Gastrocnemius medialis (tissue), 4 donors: ENCODE measurements around the gene SLC35F1.

Source experiments
- POLR2A ChIP-seq, 2 donors: fragments of 450-650 bp; IDR thresholded peaks; one replicate each; pipeline ENCODE4 v1.6.1; 2017; ENCODE audit warnings: antibody characterized with exemption in 2 of 2, mild to moderate bottlenecking in 2 of 2, moderate library complexity in 2 of 2
- TF ChIP-seq, protein P1 (sequence below), 5 experiments: fragments of 450-650 bp in 3 of 5; fragments of 200-600 bp in 2 of 5; sonication (generic) in 2 of 5; IDR thresholded peaks in 4 of 5; conservative IDR thresholded peaks in 1 of 5; 1 replicate in 4 of 5; 2 replicates in 1 of 5; pipeline ENCODE4 v1.5.1; 2016 to 2019; ENCODE audit warnings: antibody characterized with exemption in 5 of 5, mild to moderate bottlenecking in 3 of 5, moderate library complexity in 3 of 5

DNA sequence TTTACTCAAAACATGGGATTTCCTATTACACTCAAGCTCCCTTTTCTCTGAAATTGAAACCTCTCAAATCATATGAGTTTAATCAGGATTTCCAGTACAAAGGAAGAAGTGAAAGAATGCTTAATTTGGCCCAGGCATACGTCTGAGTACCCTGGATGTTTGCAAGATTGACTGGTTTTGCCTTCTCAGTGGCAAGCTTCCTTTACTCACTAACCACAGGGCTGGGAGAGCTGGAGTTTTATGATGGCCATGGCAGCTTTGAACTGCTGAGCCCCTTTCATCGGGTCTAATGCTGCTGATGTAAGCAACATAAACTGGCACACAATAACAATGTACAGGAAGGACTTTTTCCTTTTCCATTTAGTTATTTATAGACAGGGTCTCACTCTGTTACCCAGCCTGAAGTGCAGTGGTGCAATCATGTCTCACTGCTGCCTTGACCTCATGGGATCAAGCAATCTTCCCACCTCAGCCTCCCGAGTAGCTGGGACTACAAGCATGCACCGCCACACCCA lies 194.8 kb downstream of the SLC35F1 start:
- TF ChIP-seq, protein P1, sequence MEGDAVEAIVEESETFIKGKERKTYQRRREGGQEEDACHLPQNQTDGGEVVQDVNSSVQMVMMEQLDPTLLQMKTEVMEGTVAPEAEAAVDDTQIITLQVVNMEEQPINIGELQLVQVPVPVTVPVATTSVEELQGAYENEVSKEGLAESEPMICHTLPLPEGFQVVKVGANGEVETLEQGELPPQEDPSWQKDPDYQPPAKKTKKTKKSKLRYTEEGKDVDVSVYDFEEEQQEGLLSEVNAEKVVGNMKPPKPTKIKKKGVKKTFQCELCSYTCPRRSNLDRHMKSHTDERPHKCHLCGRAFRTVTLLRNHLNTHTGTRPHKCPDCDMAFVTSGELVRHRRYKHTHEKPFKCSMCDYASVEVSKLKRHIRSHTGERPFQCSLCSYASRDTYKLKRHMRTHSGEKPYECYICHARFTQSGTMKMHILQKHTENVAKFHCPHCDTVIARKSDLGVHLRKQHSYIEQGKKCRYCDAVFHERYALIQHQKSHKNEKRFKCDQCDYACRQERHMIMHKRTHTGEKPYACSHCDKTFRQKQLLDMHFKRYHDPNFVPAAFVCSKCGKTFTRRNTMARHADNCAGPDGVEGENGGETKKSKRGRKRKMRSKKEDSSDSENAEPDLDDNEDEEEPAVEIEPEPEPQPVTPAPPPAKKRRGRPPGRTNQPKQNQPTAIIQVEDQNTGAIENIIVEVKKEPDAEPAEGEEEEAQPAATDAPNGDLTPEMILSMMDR (IDR thresholded peaks at IDR 0.05 in 4 of 5, conservative IDR thresholded peaks at IDR 0.05 in 1 of 5): no peak
- TF ChIP-seq POLR2A (IDR thresholded peaks at IDR 0.05): no peak
